GM18517 (cell line): ENCODE measurements around the gene CTDP1.
"Not testable (repeated sequence)": the region's sequence is repeated elsewhere in the genome, so short reads cannot be mapped to it uniquely, and the experiment has no call there.

Experiments used
- ATAC-seq: cut with Tn5 transposase; IDR thresholded peaks from one replicate; pipeline ENCODE4 v1.9.1; 2021; ENCODE audit warnings: mild to moderate bottlenecking, moderate library complexity; ENCODE audit not compliant: unreplicated experiment

The CTDP1 gene

GRCh38 chr18:79736846-79737245, 57.2 kb downstream of the CTDP1 start:
- ATAC-seq: no peak

GRCh38 chr18:79737426-79737825, 57.8 kb downstream of the CTDP1 start:
- ATAC-seq: no peak

- no peak for ATAC-seq
Measured at GRCh38 chr18:79738041-79738461, 58.4 kb downstream of the CTDP1 start.

- no peak for ATAC-seq
Measured at GRCh38 chr18:79738581-79739439, 59.2 kb downstream of the CTDP1 start.

- no peak for ATAC-seq
Measured at GRCh38 chr18:79739440-79739778, 59.8 kb downstream of the CTDP1 start.

GRCh38 chr18:79740047-79740446, 60.4 kb downstream of the CTDP1 start:
- ATAC-seq: not testable (repeated sequence)

- ATAC-seq: no peak
Measured at GRCh38 chr18:79740521-79741361, 61.1 kb downstream of the CTDP1 start.

GRCh38 chr18:79741362-79741700, 61.7 kb downstream of the CTDP1 start:
- ATAC-seq: no peak

- ATAC-seq: no peak
Measured at GRCh38 chr18:79742076-79742475, 62.5 kb downstream of the CTDP1 start.

GRCh38 chr18:79744625-79745024, 65.0 kb downstream of the CTDP1 start:
- no peak for ATAC-seq

GRCh38 chr18:79746730-79747129, 67.1 kb downstream of the CTDP1 start:
- ATAC-seq: no peak

- ATAC-seq: no peak
Measured at GRCh38 chr18:79747156-79747845, 67.7 kb downstream of the CTDP1 start.

- no peak for ATAC-seq
Measured at GRCh38 chr18:79748321-79749180, 68.9 kb downstream of the CTDP1 start.

- ATAC-seq: no peak
Measured at GRCh38 chr18:79749251-79750191, 69.9 kb downstream of the CTDP1 start.

GRCh38 chr18:79750980-79751571, 71.5 kb downstream of the CTDP1 start:
- no peak for ATAC-seq

GRCh38 chr18:79751918-79752578, 72.4 kb downstream of the CTDP1 start:
- ATAC-seq: not testable (repeated sequence)

- ATAC-seq: not testable (repeated sequence)
Measured at GRCh38 chr18:79752946-79753345, 73.3 kb downstream of the CTDP1 start.

- no peak for ATAC-seq
Measured at GRCh38 chr18:79753391-79753851, 73.8 kb downstream of the CTDP1 start.
